GM21825 (cell line): ENCODE data around the gene LYPD6B.

ENCODE experiments used
- ATAC-seq: cut with Tn5 transposase; IDR thresholded peaks from one replicate; pipeline ENCODE4 v1.9.1; 2021; ENCODE audit warnings: mild to moderate bottlenecking, moderate library complexity; ENCODE audit not compliant: unreplicated experiment

Gene LYPD6B

DNA sequence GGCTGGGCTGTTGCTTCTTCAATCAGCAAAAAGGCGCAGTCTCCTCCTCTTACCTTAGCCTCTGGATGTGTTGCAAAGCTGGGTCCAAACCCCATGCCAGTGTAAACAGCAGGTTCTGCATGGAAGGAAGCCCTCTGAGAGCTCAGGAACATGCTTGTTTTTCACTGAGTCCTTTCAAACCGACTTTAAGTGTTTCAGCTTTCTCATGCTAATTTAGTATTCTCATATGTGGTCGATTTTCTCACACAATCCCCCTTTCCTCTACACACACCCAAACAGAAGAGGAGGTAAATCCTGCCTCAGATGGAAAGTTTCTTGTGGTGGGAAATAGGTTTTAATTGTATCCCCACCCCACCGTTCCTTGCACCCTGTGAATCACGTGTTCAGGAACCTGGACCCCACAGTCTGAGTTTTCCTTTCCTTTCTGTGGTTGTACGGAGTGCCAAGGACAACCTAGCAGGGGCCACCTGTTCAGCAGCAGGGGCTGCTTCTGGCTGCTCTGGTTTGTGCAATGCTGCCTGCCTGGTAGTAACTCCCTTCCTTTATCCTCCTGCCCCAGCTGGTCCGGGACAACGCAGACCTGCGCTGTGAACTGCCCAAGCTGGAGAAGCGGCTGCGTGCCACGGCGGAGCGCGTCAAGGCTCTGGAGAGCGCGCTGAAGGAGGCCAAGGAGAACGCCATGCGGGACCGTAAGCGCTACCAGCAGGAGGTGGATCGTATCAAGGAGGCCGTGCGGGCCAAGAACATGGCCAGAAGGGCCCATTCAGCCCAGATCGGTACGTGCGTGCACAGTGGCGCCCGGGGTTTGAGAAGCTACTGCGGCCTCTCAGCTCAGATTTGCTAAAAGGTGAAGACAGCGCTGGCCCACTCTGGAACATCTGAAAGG, 28.7 kb upstream of the LYPD6B start:
- no peak for ATAC-seq

DNA sequence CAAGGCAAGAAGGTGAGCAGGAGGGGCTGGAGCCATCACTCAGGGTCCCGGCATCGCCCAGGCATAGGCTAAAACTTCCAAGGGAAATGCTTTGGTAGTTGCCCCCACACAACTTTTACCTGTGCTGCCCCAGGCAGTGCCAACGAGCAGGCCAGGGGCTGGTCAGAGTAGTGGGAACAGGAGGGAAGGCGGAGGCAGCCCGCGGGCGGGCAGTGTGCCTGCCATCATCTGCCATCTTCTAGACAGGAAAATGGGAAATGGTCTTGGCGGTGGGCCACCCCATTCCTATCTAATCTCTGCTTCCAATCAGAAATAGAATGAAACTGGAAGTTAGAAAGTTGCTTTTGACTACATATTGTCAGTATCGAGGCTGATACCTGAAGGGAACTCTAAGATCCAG, 26.0 kb upstream of the LYPD6B start:
- ATAC-seq, result no peak

DNA sequence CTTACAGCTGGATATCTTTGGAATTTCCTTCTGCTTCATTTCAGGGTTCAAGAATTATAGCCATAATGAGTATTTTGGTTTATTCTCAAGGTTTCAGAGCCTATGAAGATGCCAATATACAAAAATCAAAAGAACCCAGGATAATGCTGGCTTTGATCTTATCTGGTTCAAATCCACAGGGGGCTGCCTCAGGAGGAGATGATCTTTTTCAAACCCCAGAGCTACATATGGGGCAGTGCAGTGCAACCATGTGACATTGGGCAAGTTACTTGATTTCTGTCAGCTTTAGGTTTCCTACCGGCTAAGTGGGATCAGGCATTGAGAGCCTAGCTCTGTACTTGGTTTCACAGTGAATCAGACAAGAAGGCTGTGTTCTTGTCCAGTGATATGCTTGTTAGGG, 23.0 kb upstream of the LYPD6B start:
- ATAC-seq, result no peak

DNA sequence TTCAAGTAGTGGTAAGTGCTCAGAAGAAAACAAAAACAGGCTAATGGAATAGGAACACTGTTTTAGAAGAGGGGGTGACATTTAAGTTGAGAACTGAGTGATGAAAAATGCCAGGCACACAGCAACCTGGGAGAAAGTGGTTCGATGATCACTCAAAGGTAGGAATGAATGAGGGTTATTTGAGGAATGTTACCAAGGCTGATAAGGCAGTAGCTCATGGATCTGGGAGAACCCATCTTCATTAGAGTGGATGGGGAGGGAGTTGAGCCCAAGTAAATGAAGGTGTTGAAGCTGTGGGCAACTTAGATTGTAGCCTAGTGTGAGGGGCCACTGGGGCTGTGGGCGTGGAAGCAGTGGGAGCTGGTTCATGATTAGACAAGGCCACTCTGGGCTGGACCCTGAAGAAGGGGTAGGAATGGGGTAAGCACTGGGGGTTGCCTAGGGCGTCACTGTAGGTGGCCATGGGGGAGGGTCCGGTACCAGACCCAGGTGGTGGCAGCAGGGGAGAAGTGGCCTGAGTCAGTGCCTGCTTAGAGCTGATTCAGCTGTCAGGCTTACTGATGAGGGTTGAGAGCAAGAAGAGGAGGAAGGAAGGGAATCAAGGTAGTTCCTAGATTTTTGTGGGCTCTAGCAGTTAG, 22.5 kb upstream of the LYPD6B start:
- ATAC-seq, result no peak

DNA sequence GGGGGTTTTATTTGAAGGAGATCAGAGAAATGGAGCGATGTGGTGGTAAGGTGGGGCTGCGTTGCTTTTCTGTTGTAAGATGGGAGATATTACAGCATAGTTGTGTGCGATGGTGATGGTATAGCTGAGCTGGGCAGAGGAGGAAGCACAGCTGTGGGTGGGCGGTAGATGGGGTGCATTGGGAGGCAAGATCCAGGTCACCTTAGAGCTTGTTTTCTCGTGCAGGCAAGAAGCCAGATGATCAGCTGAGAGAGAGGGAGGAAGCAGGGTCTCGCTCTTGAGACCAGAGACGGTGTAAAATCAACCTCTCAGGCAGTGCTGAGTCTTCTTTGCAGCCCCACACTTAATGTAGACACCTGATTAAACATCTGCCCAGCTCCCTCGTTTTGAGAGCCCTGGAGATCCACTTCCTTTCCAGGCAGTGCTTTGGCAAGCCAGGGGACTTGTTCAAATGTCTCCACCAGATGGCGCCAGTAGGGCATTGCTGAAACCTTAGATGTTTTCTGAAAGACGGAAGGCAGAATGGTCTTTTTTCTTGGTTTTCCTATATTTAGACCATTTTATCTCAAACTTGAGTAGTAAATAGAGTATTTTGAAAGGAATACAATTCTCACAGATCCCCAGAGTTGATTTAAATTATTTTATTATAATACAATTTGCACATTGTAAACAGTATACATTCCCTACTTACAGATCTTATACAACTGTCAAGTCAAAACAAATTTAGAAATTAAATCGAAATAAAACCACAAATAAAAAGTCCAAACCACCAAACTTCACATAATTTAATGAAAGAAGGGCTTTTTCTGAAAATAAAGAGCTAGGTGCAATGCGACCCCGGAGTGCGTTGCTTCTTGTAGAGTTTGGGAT, 21.1 kb upstream of the LYPD6B start:
- no peak for ATAC-seq

DNA sequence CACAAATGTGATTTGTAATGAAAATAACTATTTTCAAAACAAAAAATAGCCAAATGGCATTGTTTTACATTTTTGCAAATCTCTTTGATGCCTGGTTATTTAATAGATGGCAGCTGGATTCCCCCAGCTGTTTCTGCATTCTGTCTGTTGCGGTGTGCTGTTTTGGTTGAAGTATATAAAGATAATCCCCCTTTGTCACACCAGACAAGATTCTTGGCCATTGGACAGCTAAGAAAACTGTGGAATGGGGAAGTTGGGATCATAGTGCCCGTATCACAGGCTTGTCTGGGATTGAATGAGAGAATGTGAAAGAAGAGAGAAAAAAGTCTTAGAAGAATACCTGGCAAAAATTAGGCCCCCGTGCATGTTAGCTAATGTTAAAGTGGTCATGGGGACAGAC, 19.5 kb upstream of the LYPD6B start:
- no peak for ATAC-seq

DNA sequence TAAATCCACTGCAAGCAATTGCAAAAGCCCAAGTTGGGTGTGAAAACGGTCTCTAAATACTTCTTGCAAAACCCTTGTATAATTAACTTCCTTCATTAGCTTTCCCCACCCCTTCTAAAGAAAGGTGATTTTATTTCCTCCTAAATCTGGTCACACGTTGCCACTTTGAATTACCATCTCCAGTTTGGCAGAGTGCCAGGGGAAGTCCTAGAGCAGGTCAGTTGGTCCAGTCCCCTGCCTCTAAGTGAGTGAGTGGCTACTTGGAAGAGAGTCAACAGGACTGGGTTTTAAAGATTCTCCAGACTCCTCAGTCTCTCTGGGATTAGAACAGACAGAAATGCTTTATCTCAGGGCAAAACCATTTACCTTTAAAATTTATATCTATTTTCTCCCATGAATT, 18.7 kb upstream of the LYPD6B start:
- no peak for ATAC-seq

DNA sequence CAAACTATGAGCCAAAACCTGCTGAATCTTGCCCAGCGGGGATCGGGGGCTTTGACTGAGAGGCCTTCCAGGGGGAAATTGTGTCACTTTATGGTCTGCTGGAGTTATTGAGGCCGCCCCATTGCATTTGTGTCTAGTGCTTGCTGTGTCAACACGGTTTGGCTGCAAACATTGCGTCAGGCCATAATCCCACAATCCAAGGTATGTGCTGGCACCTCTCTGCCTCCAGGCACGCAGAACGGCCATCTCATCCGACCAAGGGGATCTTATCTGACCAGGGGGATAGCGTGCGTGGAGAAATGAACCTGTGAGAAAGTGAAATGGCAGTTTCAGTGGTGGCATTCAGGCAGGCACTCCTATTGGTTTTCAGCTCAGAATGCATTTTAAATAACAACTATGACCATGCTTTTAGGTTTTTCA, 18.1 kb upstream of the LYPD6B start:
- peak; percentile 32 for ATAC-seq

DNA sequence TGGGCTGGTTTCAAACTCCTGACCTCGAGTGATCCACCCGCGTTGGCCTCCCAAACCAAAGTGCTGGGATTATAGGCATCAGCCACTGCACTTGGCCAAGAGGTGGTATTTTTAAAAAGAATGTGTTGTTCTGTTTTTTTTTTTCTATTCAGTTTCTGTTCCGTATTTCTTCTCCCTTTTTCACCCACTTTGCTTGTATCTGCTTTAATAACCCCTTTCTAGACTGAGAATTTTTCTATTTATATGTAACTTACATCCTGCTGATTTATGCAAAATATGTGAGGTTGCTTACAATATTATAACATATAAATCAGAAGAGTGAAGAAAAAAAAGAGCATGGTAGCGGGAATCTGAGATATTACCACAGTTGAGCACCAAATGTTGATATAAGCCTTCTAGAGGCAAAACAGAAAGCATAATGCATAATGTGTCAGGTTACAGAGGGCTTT, 17.2 kb upstream of the LYPD6B start:
- ATAC-seq, result peak; percentile 66

DNA sequence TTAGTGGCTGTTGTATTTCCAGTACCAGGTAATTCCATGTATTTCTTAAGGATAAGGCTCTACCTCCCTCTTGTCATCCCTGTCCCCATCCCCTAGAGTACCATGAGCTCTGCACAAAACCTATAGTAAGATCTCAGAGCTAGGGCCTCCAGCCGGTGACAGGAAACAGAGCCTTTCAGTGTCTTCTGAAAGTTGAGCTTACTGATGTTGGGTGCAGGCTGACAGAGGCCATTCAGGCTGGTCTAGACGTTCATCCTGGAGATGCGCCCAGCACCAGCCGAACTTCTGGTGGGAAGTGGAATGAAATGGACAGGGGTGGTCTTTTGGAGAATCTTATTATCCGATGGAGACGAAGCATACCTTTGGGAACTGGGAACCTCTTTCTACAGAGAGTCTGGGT, 16.7 kb upstream of the LYPD6B start:
- ATAC-seq, result peak; percentile 69

DNA sequence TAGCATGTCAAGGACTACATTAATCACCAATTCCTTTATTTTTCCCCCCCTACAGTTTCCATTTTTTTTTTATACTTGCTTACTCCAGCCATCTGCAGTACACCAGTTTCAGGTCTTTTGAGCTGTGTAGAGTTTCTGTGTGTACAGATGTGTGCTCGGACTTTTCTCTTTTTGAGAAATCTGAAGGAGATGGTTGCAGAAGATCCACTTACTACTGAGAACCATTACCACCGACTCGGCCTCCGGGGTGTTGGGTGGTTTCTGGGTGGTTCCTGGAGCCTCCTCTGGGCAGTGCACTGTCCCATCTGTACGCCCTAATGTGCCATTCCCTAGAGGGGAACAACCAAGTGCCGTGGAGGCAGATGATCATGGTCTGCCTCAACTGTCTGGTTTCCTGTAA, 15.4 kb upstream of the LYPD6B start:
- ATAC-seq, result no peak

DNA sequence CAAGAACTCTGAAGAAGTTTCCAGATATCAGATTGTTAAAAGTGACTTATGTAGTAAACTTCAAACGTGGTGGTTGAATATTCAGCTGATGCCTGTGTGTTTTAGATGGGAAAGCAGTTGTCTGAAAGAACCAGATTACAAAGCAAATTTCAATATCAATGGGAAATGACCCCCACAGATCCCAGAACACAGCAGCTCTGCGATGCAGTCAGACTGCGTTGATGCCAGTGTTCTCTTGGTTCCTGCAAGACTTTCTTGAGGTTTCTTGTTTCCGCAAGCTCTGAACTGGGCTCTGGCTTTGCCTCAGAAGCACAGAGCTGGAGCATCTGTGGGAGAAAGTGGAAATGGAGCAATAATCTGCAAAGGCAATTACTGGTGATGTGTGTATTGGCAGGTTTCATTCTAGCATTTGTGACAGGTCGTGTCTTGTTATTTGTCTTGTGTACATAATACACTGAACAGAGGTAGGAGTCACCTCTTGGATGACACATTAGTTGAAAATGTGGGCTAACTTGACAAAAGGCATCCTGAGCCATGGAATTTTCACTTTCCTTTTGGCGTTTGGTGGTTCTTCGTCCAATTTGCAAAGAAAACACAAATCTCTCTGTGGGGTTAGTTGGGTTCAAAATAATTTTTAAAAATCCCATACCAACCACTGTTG, 10.8 kb upstream of the LYPD6B start:
- no peak for ATAC-seq

DNA sequence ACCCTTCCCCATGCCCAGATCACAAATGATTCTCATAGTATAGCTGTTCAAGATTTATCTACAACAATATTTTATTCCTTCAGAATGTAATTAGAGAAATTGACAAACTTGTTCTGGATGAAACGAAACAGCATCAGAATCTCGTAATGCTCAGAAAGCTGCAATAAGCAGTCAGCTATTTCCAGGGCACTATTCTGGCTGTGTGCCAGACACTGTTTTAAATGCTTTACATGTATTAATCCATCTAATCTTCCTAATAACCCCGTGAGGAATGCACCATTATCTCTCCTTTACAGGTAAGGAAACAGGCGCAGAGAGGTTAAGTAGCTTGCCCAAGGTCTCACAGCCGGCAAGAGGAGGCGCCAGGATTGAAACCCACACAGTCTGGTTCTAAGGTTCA, 10.1 kb upstream of the LYPD6B start:
- no peak for ATAC-seq

DNA sequence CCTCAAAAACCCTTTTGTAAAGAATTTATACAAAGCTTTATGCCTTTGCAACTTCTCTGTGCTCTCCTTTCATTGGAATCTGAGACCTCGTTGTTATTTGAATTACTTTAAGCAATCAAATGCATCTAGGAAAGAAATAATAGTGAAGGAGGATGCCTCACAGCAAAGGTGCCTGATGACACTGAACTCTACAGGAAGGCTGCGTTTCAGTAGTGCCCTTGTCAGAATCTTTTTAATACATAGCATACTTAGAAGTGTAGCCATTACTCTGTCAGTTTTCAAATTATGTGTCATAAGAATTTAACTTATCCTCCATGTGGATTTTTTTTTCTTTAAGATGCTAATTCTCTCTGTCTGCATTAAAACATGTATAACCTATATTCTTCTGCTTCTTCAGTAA, 9.6 kb upstream of the LYPD6B start:
- no peak for ATAC-seq

DNA sequence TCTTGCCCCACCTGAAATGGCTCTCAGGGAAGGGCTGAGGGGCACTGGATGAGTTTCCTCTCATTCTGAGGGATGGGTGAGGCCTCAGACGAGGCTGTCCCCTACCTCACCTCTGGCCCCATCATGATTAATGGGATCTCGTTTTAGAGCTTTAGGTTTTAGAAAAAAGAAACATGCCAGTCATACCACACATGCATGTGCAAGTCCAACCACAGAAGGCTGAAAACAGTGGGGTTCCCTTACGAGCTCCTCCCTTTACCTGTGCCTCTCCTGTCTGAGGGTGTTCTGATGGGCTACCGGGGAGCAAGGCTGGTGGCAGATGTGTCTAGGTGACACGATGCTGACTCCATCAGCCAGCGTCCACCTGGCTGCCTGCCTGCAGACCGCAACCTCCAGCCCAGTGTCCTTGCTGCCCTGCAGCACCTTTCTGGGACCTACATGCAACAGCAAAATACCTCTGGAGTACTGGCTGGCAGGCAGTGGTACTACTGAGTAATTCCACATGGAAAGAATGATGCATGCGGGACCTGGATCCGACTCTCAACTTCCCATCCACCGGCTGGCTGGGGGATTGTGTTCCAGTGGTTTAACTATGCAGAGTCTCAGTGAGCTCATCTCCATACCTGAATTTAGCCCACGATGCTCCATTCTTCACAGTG, 9.1 kb upstream of the LYPD6B start:
- no peak for ATAC-seq

DNA sequence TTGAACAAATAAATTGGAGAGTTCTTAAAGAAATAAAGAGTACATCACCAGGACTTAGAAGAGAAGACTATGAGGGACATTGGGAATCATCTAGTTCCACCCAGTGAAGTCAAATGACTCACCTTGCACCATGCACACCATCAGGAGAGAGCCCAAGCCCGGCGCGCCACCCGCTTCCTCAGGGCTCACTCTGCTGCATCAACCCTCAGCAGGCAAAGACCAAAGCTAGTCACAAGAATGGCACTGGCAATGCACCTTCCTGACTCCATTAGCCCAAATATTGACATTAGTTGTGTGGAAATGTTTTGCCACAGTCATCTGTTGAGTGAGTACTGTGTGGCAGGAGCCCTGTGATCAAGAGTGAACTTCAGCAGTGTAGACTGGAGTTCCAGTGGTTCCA, 7.1 kb upstream of the LYPD6B start:
- no peak for ATAC-seq

DNA sequence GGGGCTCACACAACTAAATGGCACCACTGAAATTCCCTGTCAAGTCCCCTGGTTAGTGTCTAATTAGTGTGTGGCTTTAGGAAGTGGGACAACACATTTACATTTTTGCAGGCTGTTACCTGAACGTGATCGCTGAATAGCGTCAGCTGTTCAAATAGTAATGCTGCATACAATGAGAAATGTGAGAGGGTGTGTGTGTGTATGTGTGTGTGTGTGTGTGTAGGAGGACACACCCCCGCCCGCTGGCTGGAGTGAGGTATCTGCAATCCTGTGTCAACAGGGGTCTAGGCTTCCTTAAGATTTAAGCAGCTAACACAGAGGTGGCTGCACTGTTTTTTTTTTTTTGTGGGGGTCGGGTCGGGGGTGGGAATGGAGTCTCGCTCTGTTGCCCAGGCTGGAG, 4.8 kb upstream of the LYPD6B start:
- ATAC-seq, result no peak

DNA sequence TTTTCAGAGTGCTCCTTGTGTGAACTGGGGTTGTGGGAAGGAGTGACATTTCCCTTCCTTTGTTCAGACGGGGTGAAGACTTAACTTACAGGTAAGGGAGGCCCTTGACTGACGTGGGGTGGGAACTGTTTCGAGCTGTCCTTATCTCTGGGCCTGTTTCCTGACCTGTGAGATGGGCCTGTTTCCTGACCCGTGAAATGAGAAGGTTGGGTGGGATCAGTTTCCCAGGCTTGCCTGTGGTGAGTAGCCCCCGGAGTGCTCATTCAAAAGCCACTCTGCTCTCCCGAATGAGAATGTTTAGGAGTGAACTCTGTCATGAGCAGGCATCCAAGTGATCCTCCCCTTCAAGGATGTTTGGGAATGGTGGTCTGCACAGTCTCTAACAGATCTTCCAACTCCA, 4.1 kb upstream of the LYPD6B start:
- ATAC-seq, result no peak

DNA sequence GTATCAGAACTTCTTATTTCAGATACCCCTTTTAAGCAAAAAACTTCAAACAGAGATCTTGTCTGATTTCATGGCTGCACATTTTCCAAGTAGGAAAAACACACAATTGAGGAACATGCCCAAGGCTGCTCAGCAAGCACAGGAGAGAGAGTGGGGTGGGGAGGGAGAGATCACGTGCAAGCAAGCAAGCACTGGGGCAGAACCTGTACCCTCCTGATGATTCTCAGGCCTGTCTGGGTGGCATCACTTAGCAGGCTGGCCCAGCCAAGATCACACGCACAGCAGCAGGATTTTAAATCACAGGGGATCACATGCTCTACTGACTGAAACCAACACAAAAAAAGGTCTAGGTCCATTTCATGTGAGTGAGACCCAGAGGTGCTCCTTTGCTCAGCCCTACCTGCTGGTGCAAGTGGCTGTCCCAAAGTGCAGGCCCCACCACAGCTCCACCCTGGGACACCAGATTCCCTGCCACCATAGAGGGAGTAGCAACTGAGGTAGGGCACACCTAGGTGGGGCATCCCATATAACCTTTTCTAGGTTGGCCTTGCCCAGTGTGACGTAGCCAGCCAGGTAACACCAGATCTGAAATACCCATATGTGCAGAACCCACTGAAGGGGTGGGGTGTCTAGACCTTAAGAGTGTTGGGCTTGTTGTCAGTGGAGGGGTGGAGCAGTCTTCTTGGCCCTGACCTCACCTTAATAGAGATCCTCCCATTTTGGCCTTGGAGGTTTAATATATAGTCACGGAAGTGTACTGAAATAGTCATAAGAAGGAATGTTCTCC, 1.8 kb upstream of the LYPD6B start:
- no peak for ATAC-seq

DNA sequence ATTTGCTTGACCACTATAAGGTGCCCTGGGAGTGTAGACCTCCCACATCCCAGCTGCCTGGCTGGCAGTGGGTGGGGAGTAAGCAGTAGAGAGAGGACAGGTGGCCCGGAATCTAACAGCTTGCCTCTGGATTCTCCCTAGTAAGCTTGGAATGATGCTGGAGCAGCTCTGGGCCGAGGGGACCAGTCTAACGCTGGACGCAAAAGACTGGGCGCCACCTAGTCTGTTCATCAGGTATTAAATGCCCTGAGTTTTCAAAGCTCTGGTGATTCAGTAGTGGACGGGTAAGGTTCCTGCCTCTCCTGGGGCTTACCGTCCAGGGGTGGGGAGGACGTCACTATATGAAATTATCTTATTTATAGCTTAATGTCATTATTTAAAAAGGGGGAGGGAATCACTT, 648 bp upstream of the LYPD6B start:
- no peak for ATAC-seq
